ENCODE measurements around the gene HSD3B2.

Gene HSD3B2

DNA sequence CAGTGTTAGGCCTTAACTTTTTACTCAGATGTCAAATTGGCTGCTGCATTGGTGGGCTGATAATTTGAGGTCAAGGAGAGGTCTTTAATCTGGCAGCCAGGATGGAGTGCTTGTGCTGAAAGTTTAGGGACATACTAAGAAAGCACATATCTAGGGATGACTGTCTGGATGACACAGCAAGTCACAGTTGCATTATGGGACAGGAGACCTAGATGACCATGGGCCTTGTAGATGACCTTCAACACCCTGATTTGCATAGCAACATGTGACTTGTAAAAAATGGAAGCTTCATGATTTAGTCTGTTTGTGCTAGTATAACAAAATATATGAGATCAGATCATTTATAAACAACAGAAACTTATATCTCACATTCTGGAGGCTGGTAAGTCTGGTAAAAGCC is 18.0 kb upstream of the HSD3B2 start:
- no peak for DNase-seq (ENCODE audit: low read depth in 1 of 2, low spot score in 1 of 2)

DNA sequence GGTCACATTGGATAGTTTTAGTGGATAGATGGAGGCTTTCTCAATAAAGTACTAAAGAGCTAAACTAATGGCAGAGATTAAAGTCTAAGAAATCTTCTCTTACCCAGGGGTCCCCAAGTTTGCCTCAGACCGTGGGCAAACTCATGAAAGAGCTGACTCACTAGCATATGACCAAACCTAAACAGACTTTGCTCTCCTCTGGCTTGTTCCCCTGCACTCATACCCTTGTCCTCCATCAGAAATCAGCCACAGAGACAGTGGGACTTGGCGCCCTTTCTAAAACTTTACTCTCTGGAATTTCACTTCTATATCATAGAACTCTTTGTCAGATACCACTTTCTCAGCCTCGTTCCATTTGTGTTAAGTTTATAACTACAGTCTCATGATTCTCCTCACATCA is 17.0 kb upstream of the HSD3B2 start:
- no peak for DNase-seq (ENCODE audit: low read depth in 1 of 2, low spot score in 1 of 2)

DNA sequence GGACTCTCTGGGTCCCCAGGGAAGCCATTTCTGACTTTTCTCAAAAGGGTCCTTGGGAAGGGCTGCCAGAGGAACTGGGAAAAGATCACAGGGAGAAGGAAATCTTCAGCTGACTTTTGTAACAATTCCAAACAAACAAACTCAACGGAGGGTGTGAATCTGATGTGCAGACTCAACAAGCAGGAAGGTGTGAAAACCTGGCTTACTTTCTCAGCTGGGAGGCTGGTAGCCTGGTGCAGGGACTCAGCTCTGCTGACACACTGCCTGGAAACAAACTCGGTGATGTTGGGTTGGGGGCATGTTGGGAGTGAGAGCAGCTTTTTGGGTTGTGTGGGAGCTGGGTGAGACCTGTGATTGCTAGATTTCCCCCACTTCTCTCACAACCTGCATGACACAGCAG is 10.2 kb upstream of the HSD3B2 start:
- DNase-seq (ENCODE audit: low read depth in 1 of 2, low spot score in 1 of 2), result no peak

DNA sequence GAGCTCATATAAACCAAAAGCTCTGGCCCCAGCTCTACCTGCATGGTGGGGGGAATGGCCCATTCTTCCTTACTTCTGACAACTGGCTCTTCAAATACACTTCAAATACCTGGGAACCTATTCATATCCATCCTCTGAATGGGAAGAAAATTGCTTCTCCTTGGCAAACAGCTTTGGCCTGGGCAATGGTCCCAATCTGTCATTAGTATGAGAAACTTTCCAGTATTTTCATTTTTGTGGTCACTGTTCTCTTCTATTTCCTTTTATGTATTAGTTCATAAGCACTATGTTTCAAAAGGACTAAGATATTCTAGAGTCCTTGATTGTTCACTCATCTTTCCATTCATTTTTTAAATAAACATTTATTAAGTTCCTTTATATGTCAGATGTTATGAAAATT is 5.2 kb upstream of the HSD3B2 start:
- DNase-seq (ENCODE audit: low read depth in 1 of 2, low spot score in 1 of 2), result no peak

DNA sequence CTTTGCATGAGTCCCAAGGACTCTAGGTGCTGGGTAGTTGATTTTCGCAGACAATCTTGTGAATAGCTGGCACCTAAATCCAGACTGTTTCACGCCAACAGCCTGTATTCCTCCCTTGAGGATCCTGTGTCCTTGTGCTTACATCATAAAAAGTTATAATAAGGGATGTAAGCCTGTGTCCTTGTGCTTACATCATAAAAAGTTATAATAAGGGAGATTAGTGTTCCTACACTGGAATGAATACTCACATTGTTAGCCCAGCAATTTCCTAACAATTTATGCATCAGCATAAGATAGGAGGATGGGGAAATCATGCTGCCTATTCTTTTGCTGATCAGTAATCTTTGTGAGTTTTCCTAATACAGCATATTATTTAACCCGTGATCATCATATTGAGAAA is 4.0 kb upstream of the HSD3B2 start:
- DNase-seq (ENCODE audit: low read depth in 1 of 2, low spot score in 1 of 2), result no peak

DNA sequence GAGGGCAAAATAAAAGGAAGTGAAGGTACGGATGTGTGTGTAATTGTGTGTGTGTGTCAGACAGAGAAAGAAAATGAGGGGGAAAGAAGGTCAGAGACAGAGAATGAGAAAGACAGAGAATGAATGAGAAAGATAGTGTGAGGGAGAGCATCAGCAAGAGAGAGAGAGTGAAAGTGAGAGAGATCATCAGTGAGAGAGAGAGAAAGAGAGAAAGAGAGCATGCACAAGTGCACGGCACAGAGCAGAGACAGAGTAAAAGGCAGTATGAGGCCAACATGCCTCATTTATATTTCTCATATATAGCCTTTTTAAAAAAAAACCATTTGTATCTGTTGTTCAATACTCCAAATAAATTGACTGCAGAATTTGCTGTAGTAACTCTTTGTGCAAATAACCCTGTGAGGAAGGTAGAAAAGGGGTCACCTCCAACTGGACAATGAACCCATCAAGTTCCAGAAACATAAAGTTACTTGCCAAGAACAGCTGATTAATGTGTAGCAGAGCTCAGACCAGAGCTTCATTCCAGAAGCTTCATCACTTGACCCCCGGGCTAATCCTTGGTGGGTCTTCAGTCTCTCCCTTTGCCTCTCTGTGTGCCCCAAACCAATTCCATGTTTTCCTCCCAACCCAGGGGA is 1.2 kb downstream of the HSD3B2 start:
- DNase-seq (ENCODE audit: low read depth in 1 of 2, low spot score in 1 of 2), result no peak

DNA sequence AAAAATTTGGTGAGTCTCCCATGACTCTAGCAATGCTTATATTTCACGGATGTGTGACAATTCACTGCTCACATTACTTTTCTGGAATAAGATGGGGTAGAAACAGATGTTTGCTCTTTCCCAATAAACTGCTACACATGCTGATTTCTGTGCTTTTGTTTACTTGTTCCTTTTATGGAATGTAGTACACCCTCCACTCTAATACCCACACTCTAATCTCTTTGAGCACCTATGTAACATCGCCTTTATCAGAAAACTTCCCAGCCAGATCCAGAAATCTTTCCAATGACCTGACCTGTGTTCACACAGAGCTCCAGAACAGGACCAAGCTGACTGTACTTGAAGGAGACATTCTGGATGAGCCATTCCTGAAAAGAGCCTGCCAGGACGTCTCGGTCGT is 4.2 kb downstream of the HSD3B2 start:
- DNase-seq (ENCODE audit: low read depth in 1 of 2, low spot score in 1 of 2), result no peak

DNA sequence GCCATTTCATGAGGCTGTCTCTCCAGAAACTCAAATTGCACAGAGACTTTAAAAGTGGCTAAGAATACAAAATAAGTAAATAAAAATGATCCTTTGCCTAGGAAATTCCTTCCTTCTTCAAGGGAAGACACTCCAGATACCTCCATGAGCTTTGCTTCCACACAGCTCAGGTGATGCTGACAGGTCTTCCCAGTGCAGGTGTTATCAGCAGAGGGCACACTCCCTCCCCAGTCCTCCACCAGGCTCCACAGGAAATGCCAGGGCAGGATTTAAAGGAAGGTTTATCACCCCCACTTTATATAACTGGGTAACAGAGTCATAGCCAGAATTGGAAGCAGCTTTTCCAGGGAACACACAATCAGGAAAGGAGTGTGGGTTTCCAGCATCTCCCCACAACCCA is 5.7 kb downstream of the HSD3B2 start:
- DNase-seq (ENCODE audit: low read depth in 1 of 2, low spot score in 1 of 2), result no peak

DNA sequence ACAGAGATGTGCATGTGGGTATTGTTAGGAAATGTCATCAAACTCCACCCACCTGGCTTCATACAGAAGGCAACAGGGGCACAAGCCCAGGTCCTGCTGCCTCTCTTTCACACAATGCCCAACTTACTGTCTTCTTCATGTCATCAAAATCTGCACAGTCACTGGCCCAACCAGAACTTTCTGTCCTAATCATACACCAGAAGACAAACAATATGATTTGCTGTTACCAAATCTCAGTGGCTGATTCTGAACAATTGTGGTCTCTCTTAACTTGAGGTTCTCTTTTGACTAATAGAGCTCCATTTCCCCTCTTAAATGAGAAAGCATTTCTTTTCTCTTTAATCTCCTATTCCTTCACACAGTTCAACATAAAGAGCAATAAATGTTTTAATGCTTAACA is 7.7 kb downstream of the HSD3B2 start:
- no peak for DNase-seq (ENCODE audit: low read depth in 1 of 2, low spot score in 1 of 2)

DNA sequence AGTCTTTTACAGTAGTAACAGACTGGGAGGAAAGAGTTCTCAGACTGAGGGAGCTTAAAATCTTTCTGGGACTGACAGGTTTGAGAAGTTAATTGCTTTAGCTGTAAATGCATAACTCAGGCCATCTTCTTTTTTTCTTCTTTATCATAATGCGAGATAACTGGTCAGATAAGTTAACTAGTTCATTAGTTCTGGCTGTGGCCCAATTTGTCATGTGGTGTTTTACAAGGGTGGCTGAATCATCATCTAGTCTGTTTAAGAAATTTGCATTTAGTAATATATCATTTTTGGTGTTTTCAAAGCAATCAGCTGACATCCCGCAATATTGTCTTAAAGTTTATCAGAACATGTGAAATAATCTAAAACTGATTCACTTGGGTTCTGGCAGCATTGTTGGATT is 14.0 kb downstream of the HSD3B2 start:
- no peak for DNase-seq (ENCODE audit: low read depth in 1 of 2, low spot score in 1 of 2)

DNA sequence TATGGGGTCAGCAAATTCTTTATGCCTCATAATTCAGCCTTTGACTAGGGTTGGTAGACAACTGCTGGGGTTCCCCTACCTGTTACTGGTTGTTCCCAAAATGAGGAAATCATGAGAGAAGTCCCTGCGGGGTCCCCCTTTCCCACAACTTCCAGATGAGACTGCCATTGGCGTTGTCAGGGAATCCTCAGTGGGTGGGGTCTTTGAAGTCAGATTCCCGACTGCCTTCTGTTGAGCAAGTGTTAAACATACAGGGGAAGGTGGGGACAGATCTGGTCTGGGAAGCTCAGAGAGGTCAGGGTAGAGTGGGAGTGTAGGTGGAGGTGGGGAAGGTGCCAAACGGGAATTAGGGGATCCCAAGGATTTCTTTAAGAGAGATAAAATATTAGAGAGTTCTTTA is 14.7 kb downstream of the HSD3B2 start:
- DNase-seq (ENCODE audit: low read depth in 1 of 2, low spot score in 1 of 2), result no peak

DNA sequence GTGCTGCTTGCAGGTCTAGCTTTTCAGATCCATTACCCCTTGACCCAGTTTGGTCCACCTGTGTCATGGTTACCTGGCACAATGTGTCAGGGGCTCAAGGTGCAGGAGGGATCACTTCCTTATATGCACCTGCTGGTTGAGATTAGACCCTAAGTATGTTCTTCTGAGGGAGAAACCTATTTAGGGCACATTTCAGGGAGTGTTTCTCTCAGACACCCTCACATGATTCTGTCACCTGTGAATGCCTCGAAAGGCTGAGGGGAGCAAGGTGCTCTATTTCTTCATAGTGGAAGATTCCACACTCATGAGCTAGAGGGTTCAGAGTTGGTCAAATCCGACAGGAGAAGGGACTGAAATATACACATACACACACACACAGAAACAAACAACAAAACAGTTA is 15.5 kb downstream of the HSD3B2 start:
- DNase-seq (ENCODE audit: low read depth in 1 of 2, low spot score in 1 of 2), result no peak

DNA sequence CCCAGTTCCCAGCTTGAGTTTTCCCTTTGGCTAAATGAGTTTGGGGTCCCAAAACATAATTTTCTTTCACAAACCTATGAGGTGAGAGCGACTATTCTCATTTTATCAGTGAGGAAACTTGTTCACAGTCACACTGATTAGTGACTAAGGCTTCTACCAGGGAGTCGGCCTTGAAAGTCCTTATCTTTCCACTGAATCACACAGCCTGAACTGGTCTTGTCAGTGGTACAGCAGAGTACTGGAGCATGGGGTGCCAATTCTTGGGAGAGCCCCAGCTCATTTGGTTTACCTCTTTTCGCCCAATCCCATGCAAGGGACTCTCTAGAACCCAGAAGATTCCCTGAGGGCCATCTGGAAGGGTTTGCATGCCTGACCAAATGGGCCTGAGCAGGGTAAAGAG is 16.9 kb downstream of the HSD3B2 start:
- no peak for DNase-seq (ENCODE audit: low read depth in 1 of 2, low spot score in 1 of 2)

DNA sequence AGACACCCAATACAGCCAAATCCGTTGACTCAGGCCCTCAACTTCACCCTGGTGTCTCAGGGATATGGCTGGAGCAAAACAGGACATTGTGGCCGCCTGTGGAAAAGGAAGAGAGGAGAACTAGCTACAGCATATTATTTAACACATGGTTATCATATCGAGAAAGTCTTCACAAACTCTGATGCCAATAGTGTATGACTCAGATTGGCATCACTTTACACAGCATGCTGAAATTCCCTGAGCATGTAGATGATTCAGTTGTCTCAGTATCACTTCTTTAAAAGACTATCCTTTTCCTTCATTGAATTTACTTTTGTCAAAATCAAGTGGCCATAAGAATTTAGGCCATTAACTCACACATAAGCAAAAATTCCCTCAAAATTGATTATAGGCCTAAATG is 20.1 kb downstream of the HSD3B2 start:
- no peak for DNase-seq (ENCODE audit: low read depth in 1 of 2, low spot score in 1 of 2)

DNA sequence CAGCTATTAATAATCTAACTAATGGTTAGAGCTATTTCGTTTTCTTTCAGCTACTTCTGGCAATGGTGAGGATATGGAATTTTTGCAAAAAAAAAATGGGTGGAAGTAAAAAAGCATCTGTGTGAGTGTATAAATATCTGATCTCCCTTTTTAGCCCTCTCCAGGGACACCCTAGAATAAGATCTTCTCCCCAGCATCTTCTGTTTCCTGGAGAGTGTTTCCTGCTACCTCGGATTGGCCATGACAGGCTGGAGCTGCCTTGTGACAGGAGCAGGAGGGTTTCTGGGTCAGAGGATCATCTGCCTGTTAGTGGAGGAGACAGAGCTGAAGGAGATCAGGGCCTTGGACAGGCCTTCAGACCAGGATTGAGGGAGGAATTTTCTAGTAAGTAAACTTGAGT is 23.8 kb downstream of the HSD3B2 start:
- DNase-seq (ENCODE audit: low read depth in 1 of 2, low spot score in 1 of 2), result no peak

DNA sequence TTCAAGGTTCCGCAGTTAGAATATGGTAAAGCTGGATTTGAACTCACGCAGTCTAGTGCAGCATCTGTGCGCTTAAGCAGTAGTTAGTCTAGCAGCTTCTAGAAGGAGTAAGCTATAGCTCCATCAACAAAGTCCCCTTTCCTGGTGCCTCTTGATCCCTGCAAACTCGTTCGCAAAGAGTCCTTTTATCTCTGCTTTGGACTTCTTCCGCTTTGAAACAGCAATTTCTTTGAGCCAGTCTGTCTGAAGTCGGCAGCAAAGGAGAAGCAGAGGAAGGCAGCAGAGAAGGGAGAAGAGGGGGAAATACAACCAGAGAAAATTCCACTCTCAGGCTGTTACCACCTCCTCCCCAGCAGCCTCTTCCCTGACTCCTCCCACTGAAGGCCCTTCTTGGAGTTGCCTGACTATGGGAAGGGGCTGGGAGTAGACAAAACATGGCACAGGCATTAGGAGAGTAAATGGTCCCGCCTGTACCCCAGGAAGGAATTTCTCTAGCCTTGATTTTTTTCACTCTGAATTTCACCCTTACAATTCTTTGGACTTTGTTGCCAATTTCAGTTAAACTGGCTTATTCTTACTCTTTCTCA is 25.9 kb downstream of the HSD3B2 start:
- no peak for DNase-seq (ENCODE audit: low read depth in 1 of 2, low spot score in 1 of 2)

DNA sequence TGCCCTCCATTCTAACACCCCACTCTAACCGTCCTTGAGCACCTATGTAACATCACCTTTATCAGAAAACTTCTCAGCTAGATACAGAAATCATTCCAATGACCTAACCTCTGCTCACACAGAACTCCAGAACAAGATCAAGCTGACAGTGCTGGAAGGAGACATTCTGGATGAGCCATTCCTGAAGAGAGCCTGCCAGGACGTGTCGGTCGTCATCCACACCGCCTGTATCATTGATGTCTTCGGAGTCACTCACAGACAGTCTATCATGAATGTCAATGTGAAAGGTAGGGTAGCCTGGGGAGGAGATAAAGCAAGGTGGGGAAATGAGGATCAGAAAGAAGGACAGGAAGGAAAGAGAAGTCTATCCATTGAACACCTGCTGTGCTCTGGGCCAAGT is 27.8 kb downstream of the HSD3B2 start:
- no peak for DNase-seq (ENCODE audit: low read depth in 1 of 2, low spot score in 1 of 2)

DNA sequence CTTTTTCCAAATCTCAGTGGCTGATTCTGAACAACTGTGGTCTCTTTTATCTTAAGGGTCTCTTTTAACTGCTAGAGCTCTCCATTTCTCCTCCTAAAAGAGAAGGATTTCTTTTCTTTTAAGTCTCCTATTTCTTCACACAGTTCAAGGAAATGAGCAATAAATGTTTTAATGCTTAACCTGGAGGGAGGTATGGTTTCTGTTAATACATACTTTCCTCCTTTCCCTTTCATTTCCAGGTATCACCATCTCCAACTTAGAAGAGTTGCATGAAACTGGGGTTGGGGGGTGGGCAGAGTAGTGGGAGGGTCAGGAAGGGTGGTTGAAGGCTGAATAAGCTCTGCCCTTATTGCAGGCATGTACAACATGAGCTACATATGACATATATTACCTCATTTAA is 31.4 kb downstream of the HSD3B2 start:
- no peak for DNase-seq (ENCODE audit: low read depth in 1 of 2, low spot score in 1 of 2)

DNA sequence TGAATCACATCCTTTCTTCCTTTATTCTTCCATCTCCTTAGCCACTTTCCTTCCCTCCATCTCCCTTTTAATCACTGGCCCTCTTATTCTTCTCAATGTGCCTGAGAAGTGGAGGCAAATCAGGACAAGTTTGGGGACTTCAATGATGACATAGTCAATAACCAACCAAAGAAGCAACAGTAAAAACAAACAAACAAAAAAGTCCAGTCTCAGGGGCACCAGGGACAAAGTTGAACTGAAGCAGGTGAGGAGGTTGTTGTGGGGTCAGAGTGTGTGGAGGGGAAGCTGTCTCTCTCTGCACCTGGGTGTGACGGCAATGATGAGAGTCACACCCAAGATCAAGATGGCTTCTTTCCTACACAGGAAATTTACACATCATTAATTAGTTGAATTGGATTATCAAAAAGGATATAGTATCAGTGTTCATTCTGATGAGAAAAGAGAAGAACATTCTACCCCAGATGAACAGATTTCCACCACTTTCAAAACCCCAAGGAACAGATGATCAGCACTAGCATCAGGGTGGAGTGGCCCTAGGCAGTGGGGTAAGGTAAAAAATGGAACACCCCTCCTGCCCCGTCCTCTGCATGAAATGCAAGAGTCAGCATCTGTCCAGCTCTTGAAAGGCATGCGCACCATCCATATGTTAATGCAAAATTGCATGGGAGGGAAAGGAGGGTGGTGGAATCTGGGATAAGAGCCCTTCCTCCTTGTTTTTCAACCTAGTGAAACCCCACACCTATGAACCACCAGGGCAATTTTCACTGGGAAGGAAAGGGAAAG is 32.6 kb downstream of the HSD3B2 start:
- no peak for DNase-seq (ENCODE audit: low read depth in 1 of 2, low spot score in 1 of 2)

DNA sequence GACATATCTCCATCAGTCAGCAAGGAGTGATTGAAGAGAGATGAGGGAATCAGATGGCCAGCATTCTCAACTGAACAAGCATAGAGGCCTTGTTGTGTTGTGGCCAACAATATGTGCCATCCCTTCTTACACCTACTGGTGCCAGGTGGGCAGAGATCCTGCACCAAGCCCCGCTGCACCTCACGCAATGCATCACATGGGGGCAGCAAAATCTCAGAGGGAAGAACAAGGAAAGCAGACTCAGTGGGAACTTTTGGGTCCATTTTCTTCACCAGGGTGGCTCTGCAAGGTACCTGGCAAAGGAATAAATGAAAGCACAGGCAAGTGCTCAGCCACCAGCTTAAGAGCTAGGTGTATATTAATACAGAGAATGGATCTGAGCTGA is 33.2 kb downstream of the HSD3B2 start:
- DNase-seq (ENCODE audit: low read depth in 1 of 2, low spot score in 1 of 2), result no peak

DNA sequence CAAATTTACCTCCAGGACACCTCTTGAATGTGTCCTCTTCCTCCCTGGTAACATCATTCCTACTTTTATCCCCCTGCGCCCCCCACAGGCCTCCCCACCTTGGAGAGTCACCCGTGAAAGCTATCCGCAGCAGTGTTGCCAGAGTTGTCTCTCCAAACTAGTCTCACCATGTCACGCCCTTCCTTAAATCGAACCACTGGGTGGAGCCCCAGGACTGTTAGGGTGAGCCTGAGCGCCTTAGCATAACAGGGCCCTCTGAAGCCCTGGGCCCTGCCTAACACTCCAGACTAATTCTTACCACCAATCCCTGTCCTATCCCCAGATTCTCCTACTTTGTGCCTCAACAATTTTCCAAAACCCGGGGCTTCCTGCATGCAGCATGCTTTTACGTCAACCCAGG is 35.0 kb downstream of the HSD3B2 start:
- DNase-seq (ENCODE audit: low read depth in 1 of 2, low spot score in 1 of 2), result no peak

DNA sequence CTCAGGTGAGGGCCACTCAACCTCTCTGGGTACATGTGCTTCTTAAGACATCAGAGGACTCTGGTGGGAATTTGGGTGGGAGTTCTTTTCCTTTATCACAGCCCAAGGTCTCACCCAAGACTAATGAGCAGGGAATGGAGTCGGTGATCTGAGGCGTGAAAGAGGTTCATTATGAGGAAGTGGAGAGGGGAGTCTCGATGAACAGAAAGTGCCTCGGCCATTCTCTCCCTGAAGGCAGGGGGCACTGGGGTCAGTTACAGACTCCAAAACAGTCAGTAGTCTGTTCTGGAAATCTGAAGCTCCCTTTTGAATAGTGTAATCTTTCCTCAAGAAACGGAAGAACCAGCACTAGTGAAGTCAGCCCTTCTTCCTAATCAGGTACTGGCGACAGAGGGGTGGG is 36.2 kb downstream of the HSD3B2 start:
- no peak for DNase-seq (ENCODE audit: low read depth in 1 of 2, low spot score in 1 of 2)

DNA sequence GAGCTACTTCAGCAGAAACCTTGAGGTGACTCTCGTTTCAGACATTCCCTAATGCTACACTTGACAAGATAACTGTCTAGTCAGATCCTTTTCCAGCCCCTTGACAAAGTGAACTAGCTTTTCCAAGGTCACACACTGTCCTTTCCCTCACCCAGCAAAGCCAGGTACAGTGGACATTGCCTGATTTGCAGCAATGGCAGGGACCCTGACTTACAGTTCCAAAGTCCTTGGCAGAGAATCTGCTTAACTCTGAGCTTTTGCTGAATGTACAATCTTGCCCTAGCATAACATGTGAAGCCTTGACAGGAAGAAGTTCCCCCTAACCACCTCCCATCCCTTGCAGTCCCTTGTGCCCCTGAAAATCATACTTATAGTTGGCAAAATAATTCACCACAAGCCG is 37.1 kb downstream of the HSD3B2 start:
- no peak for DNase-seq (ENCODE audit: low read depth in 1 of 2, low spot score in 1 of 2)
